GM12874 (cell line): ENCODE data around the gene CNNM4.

Experiments used
- TF ChIP-seq, protein P1 (sequence below): IDR thresholded peaks from 2 replicates; pipeline ENCODE4 v1.5.1; 2011; ENCODE audit warnings: low read depth, mild to moderate bottlenecking, control low read depth, low read length, moderate library complexity; ENCODE audit not compliant: insufficient read depth

The CNNM4 gene

DNA sequence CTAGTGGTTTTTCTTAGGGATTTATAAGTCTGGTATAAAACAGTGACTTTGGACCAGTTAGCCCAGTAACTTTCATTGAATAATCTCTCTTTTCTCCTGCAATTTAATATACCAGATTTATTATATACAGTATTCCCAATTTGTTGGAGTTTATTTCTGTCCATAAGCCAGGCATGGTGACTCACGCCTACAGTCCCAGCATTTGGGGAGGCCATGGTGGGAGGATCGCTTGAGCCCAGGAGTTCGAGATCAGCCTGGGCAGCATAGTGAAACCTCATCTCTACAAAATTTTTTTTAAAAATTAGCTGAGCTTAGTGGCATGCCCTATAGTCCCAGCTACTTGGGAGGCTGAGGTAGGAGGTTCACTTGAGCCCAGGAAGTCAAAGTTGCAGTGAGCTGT, 26.7 kb downstream of the CNNM4 start:
- TF ChIP-seq, protein P1, sequence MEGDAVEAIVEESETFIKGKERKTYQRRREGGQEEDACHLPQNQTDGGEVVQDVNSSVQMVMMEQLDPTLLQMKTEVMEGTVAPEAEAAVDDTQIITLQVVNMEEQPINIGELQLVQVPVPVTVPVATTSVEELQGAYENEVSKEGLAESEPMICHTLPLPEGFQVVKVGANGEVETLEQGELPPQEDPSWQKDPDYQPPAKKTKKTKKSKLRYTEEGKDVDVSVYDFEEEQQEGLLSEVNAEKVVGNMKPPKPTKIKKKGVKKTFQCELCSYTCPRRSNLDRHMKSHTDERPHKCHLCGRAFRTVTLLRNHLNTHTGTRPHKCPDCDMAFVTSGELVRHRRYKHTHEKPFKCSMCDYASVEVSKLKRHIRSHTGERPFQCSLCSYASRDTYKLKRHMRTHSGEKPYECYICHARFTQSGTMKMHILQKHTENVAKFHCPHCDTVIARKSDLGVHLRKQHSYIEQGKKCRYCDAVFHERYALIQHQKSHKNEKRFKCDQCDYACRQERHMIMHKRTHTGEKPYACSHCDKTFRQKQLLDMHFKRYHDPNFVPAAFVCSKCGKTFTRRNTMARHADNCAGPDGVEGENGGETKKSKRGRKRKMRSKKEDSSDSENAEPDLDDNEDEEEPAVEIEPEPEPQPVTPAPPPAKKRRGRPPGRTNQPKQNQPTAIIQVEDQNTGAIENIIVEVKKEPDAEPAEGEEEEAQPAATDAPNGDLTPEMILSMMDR = no peak

DNA sequence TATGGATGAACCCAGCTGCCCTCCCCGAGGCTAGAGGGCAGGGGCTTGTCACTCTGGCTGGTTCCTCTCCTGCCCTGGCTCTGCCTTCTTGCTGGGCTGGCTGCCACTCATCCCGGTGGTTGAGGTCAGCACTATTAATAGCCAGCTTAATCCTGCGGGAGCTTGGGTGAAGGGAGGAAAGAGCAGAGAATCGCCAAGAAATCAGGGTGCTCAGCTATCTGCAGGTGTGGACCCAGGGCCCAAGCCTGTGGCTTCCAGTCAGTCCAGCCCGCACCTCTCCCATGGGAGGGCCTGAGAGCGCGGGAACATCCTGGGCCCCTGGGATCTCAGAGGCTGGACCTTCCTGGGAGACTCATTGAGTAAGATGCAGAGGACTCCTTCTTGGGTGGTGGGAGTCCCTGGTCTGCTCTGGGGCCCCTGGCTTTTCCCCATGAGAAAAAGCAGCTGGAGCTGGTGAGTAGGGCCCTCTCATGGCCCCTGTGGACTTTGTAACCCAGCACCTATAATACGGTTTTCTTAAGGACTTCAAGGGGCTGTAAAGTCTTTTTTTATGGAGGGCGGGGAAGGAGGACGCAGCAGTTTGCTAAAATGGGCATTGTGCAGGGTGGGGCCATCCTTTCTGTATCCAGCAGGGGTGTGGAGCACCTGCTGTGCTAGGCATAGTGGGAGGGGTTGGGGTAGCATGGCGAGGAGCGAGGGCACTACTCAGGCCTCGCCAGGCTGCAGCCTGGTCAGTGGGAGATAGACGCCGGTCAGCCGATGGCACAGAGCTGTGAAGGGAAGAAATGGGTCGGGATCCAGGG, 27.9 kb downstream of the CNNM4 start:
- TF ChIP-seq, protein P1 = no peak

DNA sequence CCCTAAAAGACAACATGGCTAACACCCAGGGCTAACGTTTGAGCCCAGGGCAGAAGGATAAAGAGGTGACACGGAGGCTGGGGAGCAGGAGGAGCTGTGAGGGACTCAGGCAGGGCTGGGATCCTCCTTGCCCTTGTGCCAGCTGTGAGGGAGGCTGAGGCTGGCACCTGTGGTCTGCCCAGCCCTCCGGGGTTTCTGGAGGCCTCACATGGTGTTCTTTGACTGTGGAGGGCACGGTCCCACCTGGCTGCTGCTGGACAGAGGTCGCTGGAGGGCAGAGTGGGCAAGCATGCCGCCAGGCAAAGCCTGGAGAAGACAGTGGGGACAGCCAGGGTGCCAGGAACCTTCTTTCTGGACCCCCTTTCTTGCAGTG, 28.5 kb downstream of the CNNM4 start:
- TF ChIP-seq, protein P1 = no peak

DNA sequence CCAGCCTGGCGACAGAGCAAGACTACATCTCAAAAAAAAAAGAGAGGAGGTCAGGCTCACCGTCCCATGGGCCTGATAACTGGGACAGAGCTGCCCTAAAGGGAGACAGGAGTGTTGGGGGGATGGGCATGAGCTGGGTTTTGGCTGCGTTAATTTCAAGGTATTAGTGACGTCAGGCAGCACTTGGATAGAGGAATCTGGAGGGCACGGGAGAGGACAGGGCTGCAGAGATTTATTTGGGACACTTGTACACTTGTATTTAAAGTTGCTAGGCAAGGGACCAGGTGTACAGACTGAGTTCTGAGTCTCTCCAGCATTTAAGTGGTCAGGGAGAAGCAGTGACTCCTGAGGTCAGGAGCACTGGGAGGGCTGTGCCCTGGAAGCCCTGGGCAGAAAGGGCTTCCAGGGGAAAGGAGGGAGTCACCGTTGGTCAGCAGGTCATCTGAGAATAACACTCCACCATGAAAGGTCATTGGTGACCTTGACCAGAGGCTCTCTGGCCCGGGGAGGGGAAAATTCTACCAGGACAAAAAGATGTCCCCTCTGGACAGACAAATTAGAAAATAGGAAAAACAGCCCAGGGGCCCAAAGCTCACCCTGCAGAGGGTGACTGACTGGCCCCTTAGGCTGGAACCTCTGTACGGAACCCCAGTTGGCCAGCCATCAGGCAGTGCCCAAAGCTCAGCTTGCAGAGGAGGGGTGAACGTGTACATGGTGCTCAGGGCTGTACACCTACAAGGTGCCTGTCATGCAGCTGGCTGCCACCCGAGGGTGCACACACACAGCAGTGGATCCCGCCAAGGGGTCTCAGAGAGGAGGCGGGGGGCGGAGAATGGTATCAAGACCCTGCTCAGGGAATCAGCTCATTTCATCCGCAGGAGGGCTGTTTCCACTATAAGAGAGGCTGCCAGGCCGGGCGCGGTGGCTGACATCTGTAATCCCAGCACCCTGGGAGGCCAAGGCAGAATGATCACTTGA, 32.4 kb downstream of the CNNM4 start:
- TF ChIP-seq, protein P1 = no peak

DNA sequence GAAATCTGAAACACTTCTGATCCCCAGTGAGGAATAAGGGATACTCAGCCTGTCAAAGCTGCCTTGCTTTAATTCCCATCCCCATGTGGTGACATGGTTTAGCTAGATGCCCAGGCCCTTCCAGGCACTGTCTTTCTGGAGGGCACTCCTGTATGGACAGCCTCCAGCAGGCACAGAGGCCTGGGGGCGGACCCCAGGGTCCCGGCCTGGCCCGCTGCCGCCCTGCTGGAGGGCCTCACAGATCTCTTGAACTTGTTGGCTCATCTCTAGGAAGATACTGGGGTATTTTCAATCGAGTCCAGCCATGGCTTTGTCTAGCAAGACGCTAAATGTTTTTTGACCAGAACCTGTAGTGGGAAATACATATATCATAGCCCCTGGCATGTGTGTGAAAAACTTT, 34.4 kb downstream of the CNNM4 start:
- TF ChIP-seq, protein P1 = no peak

DNA sequence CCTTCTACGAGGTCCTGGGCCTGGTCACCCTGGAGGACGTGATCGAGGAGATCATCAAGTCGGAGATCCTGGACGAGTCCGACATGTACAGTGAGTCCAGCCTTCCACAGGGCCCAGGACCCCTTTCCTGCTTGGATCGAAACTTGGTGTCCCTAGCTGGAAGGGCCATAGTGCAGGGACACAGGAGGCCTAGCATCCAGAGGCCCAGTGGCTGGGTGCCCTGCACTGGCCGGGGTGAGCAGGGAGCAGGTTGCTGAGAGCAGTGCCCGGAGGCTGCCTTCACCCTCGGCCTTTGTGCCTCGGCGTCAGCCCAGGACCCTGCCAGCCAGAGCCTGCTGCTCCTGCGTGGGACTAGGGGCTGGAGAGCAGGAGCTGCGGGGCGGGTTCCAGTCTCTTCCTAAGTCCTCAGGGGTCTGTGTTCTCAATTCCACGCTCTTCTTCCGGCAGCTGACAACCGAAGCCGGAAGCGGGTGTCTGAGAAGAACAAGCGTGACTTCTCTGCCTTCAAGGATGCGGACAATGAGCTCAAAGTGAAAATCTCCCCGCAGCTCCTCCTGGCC, 36.4 kb downstream of the CNNM4 start:
- TF ChIP-seq, protein P1 = no peak
